Left ventricle myocardium inferior (tissue), 1 donor: ENCODE data around the gene TMEM270. TPM values are rescaled to one million over a fixed set of nuclear protein-coding genes. Genes with fewer than 3 reads are reported as not detected.

Experiments used
- DNase-seq: peaks from one replicate; pipeline ENCODE4 v3.0.0-alpha.2; 2020
- H3K27ac ChIP-seq: fragments of 200-600 bp; replicated peaks from 2 replicates; pipeline ENCODE4 v1.8.0; 2021
- H3K27me3 ChIP-seq: fragments of 200-600 bp; 2 replicates; pipeline ENCODE4 v1.8.0; 2021; ENCODE audit warnings: low read depth
- H3K36me3 ChIP-seq: fragments of 200-600 bp; 2 replicates; pipeline ENCODE4 v1.8.0; 2021
- H3K4me1 ChIP-seq: fragments of 200-600 bp; 2 replicates; pipeline ENCODE4 v1.8.0; 2021
- H3K4me3 ChIP-seq: fragments of 200-600 bp; 2 replicates; pipeline ENCODE4 v1.8.0; 2021; ENCODE audit warnings: mild to moderate bottlenecking, moderate library complexity
- H3K9me3 ChIP-seq: fragments of 200-600 bp; replicated peaks from 2 replicates; pipeline ENCODE4 v1.8.0; 2021
- intact Hi-C: fragments of 100-400 bp; cut with micrococcal nuclease; formaldehyde crosslinking; loops from one replicate; pipeline ENCODE4 v1.11.0; 2022
- total RNA-seq: library from RNA; stranded (reverse); fragmentation: NEBNext Ultra II Directional; extraction: Animal tissue kit (Norgen Biotek cat#: 25700); gene quantifications from one replicate; pipeline ENCODE4 v1.2.1, GENCODE V29; 2021
- TF ChIP-seq, protein P1 (sequence below): fragments of 200-600 bp; IDR thresholded peaks from 2 replicates; pipeline ENCODE4 v1.8.0; 2021; ENCODE audit warnings: antibody characterized with exemption, mild to moderate bottlenecking, borderline replicate concordance
- donor health status: DM: no; HTN: yes; CAD: no; lungs with severe emphysema.

TMEM270 gene
- total RNA-seq, 1 donor from 2014 or later, result not detected

DNA sequence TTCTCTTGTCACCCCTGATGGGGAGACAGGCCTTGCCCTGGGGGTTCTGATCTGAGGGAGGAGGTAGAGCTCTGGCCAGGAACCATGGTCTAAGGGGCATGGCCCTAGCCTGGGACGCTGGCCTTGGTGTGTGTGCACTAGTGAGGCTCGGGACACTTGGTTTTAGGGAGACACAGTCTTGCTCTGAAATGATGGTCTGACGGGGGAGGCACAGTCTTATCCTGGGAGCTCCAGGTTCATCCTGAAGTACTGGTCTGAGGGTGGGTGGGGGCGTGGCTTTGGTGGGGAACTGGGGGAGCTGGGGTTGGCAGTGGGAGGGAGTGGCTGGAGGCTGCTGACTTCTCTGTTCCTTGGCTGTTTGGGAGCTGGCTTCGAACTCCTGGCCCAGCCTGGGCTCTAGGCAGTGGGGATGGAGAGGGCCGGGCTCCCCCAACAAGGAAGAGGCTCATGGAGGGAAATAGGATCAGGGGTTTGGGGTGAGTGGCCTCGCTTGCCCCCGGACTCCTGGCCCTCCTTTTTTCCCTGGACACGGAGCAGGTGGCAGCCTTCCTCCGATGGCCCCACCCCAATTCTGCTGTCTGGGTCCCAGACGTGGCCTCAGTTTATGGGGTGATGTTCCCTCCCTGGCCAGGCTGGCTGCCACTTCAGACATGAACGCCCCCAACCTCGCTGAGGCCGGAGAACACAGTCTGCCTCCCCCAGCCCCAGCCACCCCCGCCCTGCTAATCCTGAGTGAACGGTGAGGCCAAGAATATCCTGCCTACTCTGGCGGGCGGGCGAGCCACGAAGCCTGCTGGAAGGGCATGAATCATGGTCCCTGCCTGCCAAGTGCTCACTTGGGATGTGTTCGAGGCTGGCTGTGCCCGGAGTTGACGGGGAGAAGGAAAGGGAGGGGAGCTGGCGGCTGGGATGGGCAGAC is 43.5 kb downstream of the TMEM270 start:
- DNase-seq, result no peak
- Histone ChIP-seq H3K27ac (no peak overlapping the region), H3K36me3 (no peaks in the 10 kb centered on the region), H3K4me3 (no peak overlapping the region), H3K9me3 (no peaks in the 10 kb centered on the region), H3K4me1 (peaks cover 3% of the 10 kb centered on the region), H3K27me3 (peaks cover 33% of the 10 kb centered on the region)
- intact Hi-C loops, result no loop called here
- TF ChIP-seq, protein P1, sequence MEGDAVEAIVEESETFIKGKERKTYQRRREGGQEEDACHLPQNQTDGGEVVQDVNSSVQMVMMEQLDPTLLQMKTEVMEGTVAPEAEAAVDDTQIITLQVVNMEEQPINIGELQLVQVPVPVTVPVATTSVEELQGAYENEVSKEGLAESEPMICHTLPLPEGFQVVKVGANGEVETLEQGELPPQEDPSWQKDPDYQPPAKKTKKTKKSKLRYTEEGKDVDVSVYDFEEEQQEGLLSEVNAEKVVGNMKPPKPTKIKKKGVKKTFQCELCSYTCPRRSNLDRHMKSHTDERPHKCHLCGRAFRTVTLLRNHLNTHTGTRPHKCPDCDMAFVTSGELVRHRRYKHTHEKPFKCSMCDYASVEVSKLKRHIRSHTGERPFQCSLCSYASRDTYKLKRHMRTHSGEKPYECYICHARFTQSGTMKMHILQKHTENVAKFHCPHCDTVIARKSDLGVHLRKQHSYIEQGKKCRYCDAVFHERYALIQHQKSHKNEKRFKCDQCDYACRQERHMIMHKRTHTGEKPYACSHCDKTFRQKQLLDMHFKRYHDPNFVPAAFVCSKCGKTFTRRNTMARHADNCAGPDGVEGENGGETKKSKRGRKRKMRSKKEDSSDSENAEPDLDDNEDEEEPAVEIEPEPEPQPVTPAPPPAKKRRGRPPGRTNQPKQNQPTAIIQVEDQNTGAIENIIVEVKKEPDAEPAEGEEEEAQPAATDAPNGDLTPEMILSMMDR, result no peak

DNA sequence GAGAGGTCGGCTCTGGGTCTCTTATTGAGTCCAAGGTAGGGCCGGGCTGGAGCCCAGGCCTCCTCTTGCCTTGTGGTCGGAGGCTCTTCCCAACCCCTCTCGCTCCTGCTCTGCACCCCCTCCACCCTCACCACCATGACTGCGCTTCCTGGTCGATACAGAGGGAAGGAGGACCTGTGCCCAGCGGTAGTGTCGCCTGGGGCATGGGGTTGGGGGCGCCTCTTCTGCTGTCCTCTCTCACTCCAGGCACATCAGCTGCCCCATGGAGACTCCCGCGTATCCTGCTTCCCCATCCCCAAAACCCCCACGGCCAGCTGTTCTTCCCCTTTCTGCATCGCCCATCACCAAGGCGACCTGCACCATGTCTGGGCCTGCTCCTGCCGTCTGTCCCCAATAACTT is 44.4 kb downstream of the TMEM270 start:
- Histone ChIP-seq H3K36me3 (no peaks in the 10 kb centered on the region), H3K27ac (no peak overlapping the region), H3K4me3 (no peak overlapping the region), H3K27me3 (peaks cover 29% of the 10 kb centered on the region), H3K4me1 (peaks cover 5% of the 10 kb centered on the region), H3K9me3 (no peaks in the 10 kb centered on the region)
- intact Hi-C loops, result no loop called here
- DNase-seq, result no peak
- TF ChIP-seq, protein P1, result no peak

DNA sequence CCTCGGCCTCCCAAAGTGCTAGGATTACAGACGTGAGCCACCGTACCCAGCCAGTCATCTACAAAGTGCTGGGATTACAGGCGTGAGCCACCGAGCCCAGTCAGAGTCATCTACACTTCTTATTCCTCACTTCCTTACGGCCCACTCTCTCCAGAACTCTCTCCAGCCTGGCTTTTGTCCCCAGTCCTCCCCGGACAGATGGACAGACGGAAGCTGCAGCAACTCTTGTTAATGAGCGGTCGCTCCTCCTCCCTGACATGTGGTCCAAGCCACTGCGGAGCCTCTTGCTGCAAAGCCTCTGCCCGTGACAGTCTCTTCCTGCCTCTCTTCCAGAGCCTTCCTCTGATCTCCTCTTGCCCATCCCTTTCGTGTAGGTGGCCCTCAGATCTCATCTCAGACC is 45.9 kb downstream of the TMEM270 start:
- no peak for DNase-seq
- intact Hi-C loops, result no loop called here
- Histone ChIP-seq H3K4me1 (peaks cover 5% of the 10 kb centered on the region), H3K27ac (no peak overlapping the region), H3K4me3 (no peak overlapping the region), H3K27me3 (peaks cover 21% of the 10 kb centered on the region), H3K9me3 (no peaks in the 10 kb centered on the region), H3K36me3 (no peaks in the 10 kb centered on the region)
- TF ChIP-seq, protein P1, result no peak

DNA sequence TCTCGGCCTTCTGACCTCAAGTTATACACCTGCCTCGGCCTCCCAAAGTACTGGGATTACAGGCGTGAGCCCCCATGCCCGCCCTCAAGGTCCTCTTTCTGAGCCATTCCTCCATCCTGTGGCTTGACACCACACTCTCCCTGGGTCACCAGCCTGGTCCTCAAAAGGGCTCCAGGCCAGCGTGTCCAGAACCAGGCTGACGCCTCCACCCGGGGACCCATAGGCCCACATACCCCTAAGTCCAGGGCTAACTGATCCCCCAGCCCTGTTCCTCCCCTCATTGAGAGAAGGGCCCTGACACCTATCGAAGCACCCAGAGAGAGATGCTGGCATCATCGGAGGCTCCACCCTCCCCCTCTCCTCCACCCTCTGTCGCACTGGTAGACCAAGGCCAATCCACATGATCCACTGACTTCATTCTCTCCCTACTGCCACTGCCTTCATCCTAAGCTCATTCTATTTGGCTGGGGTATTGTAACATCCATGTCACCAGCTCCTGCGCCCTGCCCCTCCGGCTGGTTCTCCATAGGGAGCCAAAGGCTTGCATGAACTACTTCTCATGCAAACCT is 46.7 kb downstream of the TMEM270 start:
- Histone ChIP-seq H3K4me3 (no peak overlapping the region), H3K27ac (no peak overlapping the region), H3K36me3 (no peaks in the 10 kb centered on the region), H3K9me3 (no peaks in the 10 kb centered on the region), H3K4me1 (peaks cover 5% of the 10 kb centered on the region), H3K27me3 (peaks cover 18% of the 10 kb centered on the region)
- TF ChIP-seq, protein P1, result no peak
- DNase-seq, result no peak
- intact Hi-C loops, result no loop called here

DNA sequence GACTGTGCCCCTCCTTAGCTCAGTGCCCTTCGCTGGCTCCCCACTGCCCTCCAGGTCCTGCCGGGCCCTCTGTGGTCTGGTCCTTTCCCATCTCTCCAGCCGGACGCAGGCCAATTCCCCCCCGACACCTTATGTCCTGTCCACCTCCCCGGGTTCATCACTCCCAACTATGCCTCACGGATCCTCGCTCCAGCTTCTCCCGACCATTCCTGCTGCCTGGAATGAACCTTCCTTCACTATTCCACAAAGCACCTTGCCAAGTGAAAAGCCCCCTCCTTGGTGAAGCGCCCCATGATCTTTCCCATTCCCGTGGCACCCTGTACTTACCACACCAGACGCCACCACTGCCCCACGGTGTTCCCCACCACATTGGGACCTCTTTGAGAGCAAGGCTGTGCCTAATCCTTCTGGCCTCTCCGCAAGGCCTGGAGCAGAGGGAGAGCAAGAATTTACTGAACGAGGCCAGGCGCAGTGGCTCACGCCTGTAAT is 47.2 kb downstream of the TMEM270 start:
- H3K9me3 ChIP-seq, result no peaks in the 10 kb centered on the region
- H3K4me3 ChIP-seq, result no peak overlapping the region
- H3K27ac ChIP-seq, result no peak overlapping the region
- intact Hi-C loops, result no loop called here
- TF ChIP-seq, protein P1, result no peak
- no peak for DNase-seq
- peaks cover 17% of the 10 kb centered on the region for H3K27me3 ChIP-seq
- H3K4me1 ChIP-seq, result peaks cover 5% of the 10 kb centered on the region
- H3K36me3 ChIP-seq, result no peaks in the 10 kb centered on the region
